Activated CD8-positive, alpha-beta memory T cell treated with anti-CD3 and anti-CD28 coated beads, Interleukin-2, amount 50 U/mL, for 24 hours (primary cell): ENCODE data around the gene TRIM44.
"Not testable (repeated sequence)": the region's sequence is repeated elsewhere in the genome, so short reads cannot be mapped to it uniquely, and the experiment has no call there.

Experiments used
- DNase-seq: peaks from one replicate; pipeline ENCODE4 v3.0.0-alpha.2; 2020; ENCODE audit errors: extremely low read depth

Gene TRIM44

GRCh38 chr11:35815556-35816315, 153.2 kb downstream of the TRIM44 start:
- no peak for DNase-seq

DNA sequence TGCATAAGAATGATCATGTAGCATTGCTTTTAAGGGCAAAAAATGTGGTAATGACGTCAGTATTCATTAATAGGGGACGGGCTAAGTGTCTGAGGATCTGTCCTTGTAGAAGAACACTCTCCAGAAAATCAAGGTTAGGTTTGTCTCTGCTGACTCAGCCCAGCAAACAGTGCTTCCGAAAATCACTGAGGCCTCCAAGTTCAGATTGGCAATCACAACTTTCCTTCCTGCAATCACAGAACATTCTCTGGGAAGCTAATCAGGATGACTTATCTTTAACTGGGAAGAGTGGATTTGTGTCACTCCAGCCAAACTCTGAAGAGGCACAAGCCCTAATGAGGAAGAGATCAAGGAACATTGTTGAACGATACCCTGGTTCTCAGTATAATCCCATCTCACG, 158.0 kb downstream of the TRIM44 start:
- no peak for DNase-seq

- no peak for DNase-seq
These were observed 160.4 kb downstream of the TRIM44 start for GRCh38 chr11:35822815-35823495.

DNA sequence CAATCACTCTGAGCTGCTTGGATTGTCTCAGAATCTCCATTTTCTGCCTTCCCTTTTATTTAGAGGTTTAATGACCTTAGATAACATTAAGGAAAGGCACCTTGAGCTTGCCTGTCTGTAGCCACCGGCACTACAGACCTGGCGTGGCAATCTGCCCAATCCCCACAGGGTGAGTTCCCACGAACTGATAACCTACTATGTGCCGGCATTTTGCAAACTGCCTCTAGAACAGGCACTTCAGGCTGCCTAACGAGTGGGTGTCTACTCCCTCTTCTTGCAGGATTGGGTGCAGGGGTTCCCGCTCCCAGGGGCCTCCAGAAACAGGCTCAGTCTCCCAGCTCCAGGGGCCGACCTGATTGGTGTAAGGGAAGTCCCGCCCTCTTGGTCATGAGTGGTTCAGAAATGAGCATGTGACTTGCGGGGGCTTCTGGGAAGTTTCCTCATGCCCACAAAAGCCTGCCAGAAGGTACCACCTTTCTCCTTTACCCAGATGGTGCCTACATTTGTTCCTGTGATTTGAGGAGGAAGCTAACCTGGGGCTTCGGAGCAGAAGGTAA, 161.2 kb downstream of the TRIM44 start:
- DNase-seq = no peak

GRCh38 chr11:35825386-35825785, 162.8 kb downstream of the TRIM44 start:
- DNase-seq = no peak

DNA sequence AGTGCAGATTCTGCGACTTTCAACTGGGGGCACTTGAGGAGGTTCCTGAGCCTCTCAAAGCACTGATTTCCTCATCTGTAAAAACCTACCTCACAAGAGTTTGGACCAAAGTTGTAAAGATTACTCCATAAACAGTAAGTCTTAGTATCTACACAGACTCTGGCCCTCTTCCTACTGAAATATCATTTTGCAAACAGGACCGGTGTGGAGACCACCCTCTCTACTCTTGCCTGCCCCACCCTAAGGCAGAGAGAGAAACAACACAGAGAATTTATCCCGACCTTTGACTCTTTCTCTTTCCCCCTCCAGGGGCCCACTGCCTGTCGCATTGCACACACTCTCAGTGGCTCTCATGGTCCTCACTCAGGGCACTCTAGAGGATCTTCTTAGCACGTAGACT, 163.4 kb downstream of the TRIM44 start:
- DNase-seq = no peak

DNA sequence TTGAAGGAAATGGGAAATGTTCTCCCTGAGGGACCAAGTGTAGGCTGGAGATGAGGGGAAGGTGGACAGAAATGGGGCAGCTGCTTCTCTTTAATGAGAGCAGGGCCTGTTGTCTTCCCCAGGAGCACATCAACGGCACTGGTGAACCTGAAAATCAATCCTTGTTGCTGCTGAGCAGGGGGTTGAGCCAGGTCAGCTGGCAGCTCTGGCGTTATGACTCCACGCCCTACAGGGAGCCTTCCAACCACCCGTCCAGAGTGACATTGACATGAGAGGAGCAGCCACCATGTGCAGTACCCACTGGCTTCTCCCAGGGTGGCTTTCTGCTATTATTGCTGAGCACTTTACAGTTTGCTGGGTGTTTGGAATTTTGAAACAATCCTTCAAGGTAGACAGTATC, 164.4 kb downstream of the TRIM44 start:
- DNase-seq = no peak

GRCh38 chr11:35836205-35836604, 173.6 kb downstream of the TRIM44 start:
- no peak for DNase-seq

DNA sequence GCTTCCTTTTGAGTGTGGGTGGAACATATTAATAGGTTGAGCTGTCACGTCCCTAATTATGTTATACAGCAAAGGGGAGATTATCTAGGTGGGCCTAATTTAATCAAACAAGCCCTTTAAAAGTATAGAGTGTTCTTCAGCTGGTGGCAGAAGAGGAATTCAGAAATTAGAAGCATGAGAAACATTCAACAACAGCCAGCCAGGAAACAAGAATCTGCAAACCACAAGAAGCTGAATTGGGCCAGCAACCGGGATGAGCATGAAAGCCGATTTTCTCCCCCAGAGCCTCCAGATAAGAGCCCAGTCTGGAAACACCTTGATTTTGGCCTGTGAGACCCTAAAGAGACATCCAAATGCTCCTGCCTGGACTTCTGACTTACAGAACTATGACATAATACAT, 175.5 kb downstream of the TRIM44 start:
- no peak for DNase-seq

GRCh38 chr11:35838697-35839367, 176.3 kb downstream of the TRIM44 start:
- DNase-seq = not testable (repeated sequence)

DNA sequence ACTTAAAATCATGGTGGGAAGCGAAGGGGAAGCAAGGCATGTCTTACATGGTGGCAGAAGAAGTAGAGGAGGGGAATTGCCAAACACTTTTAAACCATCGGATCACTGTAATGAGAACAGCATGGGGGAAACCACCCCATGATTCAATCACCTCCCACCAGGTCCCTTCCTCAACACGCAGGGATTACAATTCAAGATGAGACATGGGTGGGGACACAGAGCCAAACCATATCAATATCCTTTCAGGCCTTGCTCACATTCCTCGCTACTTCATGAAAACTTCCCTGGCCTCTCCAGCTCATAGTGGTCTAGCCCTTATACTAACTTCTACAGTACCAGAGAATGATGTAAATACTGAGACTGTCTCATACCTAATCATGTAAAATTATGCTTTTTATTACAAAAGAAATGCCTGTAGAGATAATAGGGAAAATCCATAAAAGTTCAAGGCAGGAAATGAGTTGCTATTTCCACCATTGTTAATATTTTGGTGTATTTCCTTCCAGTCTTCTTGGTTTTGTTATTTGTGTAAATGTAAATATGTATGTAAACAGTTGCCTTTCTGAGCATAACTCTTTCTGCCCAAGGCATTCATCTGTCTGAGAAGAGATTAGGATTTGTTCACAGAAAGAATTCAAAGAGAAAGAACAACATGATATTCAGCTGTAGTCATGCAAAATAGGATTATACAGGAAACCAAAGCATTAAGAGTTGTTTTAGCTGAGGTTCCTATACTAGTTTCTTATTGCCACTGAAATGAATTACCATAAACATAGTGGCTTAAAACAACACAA, 177.0 kb downstream of the TRIM44 start:
- DNase-seq = no peak

GRCh38 chr11:35841733-35842132, 179.2 kb downstream of the TRIM44 start:
- DNase-seq = no peak

DNA sequence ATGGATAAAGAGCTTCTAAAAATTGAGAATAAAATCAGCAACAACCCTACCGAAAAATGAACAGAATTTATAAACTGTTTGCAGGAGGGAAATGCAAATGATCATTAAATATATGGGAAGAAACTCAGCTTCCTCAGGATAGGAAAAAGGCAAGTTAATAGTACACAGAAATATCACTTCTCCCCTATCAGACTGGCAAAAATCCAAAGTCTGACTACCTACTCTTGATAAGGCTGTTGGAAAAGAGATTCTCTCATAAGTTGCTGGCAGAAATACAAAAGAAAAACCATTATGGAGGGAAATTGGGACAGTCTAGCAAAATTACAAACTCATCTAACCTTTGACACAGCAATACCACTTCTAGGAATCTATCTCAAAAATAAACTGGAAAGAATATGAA, 180.4 kb downstream of the TRIM44 start:
- DNase-seq = no peak

DNA sequence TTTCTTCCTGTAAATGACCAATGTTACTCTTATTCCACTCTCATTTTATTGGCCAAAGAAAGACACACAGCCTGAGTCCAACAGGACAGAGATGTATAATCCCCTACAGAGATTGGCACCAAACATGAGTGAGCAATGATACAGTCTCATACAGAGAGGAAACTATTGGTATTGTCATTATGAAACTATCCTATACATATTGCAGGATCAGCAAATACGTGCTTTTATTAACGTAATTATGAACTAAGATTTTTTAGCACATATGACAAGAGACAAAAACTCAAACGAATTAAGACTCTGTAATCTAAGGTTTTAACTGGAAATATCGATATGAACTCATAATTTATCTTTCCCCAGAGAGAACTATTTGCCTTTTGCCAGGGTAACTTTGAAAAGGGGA, 182.0 kb downstream of the TRIM44 start:
- DNase-seq = no peak

DNA sequence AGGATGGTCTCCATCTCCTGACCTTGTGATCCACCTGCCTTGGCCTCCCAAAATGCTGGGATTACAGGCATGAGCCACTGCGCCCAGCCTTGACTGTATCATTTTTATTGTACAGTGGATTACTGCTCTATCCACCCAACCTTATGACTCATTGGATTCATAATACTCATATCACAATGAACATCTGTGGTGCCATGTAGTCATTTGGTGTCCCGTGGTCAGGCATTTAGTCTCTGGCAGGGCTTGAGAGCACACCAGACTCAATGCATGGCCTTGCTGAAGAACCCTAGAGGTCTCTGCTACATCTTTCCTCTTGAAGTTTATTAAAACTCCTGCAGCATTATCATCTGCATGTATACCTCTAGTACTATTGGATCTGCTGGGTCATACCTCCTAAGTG, 183.3 kb downstream of the TRIM44 start:
- DNase-seq = no peak

DNA sequence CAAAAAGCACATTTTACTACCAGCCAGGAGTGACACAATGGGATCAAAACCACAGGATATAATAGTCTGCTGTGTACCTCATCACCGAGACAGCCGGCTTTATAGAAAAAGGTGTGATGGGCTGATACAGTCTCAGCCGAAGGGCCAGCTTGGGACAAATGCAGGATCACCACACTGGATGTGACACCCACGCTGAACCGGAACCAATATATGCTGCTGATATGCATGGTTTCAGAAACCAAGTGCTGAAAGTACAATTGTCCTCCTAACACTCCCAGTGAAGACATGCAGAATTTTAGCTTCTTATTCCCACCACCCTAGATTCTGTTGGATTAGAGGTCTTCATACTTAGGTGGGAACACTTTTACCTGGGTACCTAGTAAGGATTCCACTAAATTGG, 184.3 kb downstream of the TRIM44 start:
- no peak for DNase-seq

GRCh38 chr11:35847473-35847872, 184.9 kb downstream of the TRIM44 start:
- DNase-seq = no peak

- DNase-seq = no peak
These were observed 186.0 kb downstream of the TRIM44 start for GRCh38 chr11:35848616-35849015.

- no peak for DNase-seq
These were observed 187.6 kb downstream of the TRIM44 start for GRCh38 chr11:35850191-35850590.

GRCh38 chr11:35851342-35851741, 188.8 kb downstream of the TRIM44 start:
- no peak for DNase-seq

DNA sequence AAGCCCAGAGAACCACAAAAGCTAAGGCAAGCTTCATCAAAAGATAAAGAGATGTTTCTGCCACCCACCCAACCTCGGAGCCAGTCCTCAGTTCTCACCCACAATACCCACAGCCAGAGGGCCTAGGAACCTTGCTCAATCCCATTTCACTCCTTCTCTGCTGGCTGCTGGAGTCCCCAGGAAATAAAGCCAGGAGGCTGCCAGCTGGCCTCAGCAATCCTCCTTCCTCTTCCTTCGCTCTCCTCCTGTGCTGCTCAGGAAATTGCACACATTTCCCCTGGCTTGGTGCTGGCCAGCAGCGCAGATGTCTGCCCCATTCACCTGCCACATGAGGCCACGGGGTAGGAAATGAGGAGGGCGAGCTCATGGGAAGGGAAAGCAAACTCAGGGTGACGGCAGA, 189.5 kb downstream of the TRIM44 start:
- DNase-seq = no peak

- no peak for DNase-seq
These were observed 191.4 kb downstream of the TRIM44 start for GRCh38 chr11:35853971-35854370.
